ENCODE results near the gene C2. TPM values are rescaled to one million over a fixed set of nuclear protein-coding genes. Genes with fewer than 3 reads are reported as not detected.

Gene C2
- under 1 TPM; 0.51 to 0.93 TPM for total RNA-seq

DNA sequence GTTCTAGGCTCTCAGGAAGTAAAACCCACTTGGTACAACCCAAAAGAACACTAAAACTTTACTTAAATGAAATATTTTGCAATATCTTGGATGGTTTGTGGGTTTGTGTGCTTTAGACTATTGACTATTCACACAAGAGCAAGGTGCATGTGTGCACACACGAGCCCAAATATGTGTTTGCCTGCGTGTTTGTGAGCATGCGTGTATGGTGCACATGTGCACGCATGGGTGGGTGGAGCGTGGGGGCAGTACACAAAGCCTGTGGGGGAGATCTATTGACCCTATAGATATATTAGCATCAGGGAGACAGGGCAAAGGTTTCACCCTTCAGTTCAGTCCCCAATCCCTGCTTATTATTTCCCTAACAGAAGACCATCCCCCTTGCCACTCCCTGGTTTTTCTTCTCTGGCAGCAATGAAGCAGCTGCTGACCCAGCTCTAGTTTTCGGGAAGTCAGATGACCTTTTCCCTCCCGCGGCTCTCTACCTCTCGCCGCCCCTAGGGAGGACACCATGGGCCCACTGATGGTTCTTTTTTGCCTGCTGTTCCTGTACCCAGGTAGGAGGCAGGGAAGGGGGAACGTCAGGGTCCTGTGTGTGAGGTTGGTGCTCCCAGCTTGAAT, at the start of gene C2:
TSS of gene C2 (plus strand) at position 476 of the 621 bp plus-strand sequence. CDS start at position 512, 36 bp downstream.

DNA sequence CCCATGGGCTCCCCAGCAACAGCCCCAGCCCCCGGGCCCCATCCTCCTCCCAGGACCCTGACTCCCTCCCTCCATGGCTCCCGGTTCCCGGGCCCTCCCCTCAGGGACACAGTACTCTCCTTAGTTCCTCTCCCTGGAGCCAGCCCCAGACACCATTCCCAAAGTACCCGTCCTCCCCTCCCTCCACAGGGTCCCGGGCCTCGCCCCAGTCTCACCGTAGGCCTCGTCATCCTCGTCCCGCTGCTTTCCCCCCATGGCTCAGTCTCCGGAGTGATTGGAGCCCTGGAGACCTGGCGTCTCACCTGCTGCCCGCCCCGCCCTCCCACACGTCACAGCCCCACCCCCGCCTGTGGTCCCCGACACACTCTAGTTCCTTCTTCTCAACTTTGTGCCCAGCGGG, 48.8 kb upstream of the C2 start, which contains the start of gene SLC44A4:
TSS of gene SLC44A4 (minus strand) at position 272 of the 400 bp plus-strand sequence. CDS start at position 255, 17 bp downstream.

DNA sequence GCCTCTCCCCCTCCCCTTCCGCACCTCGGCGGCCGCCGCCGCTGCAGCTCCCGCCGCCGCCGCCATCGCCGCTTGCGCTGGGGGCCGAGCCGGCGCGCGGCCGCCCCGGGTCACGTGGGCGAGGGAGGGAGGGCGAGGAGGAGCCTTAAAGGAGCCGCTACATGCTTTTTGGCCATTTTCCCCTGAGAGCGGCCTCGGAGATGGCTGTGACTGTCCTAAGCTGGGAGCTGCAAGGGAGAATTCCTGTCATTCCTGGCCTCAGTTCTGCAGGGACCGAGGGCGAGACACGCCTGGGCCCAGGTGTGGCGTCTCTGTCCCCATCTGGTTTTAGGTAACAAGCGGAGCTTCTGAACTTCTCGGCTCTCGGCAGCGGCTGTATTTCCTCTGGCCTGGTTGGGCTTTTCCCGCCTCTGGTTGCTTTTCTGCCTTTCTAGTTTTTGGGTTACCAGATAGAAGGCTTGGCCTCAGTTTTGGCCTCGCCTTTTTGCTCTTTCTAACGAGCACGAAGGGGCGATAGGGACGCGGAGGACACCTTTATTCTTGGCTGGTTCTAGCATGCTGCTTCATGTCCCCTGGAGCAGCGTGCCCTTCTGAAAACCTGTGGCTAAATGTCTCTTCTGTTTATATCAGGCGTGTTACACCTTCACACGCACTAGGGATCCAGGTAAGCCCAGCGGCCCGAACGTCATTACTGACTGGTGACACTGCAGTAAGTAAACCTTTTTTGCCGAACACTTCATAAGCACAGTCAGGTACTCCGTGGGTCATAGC, 29.7 kb upstream of the C2 start, which contains the start of gene EHMT2:
TSS of gene EHMT2 (minus strand) at position 87 of the 771 bp plus-strand sequence. CDS start at position 66, 21 bp downstream.

DNA sequence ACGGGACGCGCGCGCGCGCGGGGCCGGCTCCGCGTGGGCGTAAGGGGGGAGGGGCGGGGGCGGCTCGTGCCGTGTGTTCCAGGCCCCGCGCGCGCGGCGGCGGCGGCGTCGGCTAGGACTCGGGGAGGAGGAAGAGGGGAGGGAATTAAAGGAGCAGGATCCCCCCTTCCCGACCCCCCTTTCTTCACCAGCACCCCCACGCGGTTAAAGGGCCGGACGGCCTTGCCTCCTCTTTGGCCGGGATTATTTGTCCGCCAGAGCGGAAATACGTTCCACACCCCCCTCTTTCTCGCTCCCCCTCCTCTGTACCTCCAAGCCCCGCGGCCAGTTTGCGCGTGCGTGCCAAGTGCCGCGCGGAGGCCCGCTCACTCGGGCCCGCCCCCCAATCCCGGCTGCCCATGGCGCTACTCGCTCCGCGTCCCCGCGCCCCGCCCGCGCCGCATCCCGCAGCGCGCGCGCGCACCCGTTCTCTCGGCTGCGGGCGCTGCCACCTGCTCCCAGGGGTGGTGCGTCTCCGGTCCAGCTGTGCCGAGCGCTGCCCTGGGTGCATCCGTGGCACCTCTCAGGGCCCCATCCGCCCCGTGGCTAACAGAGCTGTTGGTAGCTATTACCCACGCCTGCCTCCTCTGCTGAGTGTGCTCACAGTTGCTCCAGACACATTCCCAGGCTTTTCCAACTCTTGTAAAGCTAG, 25.4 kb upstream of the C2 start, which contains the start of gene ZBTB12:
TSS of gene ZBTB12 (minus strand) at position 134 of the 691 bp plus-strand sequence. CDS start 781 bp downstream, outside the sequence.

DNA sequence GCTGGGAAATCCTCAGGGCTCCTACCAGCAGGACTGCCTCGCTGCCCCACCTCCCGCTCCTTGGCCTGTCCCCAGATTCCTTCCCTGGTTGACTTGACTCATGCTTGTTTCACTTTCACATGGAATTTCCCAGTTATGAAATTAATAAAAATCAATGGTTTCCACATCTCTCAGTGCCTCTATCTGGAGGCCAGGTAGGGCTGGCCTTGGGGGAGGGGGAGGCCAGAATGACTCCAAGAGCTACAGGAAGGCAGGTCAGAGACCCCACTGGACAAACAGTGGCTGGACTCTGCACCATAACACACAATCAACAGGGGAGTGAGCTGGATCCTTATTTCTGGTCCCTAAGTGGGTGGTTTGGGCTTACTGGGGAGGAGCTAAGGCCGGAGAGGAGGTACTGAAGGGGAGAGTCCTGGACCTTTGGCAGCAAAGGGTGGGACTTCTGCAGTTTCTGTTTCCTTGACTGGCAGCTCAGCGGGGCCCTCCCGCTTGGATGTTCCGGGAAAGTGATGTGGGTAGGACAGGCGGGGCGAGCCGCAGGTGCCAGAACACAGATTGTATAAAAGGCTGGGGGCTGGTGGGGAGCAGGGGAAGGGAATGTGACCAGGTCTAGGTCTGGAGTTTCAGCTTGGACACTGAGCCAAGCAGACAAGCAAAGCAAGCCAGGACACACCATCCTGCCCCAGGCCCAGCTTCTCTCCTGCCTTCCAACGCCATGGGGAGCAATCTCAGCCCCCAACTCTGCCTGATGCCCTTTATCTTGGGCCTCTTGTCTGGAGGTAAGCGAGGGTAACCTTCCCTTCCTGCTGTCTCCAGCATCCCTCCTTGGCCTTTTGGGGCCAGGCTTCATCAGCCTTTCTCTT, 18.2 kb downstream of the C2 start, which contains the start of gene CFB:
TSS of gene CFB (plus strand) at position 589 of the 863 bp plus-strand sequence. CDS start at position 716, 127 bp downstream.

DNA sequence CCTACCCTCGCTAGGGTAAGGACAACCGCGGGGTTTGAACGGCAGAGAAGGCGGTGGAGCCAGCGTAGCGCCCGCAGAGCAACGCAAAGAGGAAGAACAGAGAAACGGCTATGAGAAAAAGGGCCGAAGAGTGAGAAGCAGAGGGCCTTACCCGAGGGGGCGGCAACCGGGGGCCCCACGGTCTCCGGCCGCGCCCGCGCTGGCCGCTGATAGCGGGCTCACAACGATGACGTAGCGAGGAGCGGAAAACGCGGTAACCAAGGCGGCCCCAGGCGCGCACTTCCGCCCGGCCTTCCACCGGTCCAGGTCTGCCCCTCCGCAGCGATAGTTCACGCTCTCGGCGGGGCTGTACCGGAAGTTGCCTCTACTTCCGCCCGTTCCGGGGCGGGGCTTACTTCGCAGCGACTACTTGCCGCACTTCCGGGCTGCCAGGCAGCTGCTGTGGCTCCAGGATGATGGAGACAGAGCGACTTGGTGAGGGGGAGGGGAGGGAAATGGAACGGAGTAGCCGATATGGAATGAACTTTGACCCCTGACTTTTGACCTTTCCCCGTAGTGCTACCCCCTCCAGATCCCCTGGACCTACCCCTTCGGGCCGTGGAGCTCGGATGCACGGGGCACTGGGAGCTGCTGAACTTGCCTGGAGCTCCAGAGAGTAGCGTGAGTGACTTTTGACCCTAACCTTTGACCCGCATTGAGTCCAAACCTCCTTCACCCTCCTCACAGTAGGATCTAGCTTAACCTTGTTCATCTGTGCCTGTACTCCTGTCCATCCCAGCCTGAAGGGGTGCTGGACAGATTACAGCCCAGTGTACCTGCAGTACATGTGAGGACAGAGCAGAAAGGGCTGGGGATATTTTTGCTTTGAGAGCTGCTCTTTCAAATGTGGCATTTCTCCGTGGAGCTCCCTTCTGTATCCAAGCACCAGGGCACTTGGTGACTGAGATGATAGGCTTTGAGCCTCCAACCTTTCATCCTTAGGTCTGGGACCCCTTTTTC, 31.5 kb downstream of the C2 start, which contains the start of the genes NELFE and SKIC2:
TSS of gene NELFE (minus strand) at position 231 of the 999 bp plus-strand sequence. CDS start 525 bp downstream, outside the sequence.
TSS of gene SKIC2 (plus strand) at position 435 of the 999 bp plus-strand sequence. CDS start at position 453, 18 bp downstream.

DNA sequence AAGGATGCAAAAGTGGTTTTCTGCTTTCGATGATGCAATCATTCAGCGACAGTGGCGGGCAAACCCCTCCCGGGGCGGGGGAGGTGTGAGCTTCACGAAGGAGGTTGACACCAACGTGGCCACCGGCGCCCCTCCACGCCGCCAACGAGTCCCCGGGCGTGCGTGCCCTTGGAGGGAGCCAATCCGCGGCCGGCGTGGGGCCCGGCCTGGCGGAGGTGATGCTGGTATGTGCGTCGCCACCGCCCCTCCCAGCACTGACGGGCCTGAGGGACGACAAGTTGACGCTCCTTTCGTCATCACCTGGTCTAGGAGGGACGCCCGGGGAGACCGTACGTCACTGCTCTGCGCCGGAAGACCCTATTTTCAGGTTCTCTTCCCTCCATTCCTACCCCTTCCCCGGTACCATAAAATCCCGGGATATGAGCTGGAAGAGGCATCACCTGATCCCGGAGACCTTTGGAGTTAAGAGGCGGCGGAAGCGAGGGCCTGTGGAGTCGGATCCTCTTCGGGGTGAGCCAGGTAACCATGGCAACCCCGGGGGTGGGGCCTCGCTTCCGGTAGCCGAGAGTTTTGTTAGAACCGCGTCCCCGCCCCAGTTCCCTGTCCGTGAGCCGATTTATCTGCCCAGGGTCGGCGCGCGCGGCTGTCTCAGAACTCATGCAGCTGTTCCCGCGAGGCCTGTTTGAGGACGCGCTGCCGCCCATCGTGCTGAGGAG, 44.6 kb downstream of the C2 start, which contains the start of gene DXO:
TSS of gene DXO (minus strand) at position 146 of the 716 bp plus-strand sequence. CDS start 463 bp downstream, outside the sequence.

DNA sequence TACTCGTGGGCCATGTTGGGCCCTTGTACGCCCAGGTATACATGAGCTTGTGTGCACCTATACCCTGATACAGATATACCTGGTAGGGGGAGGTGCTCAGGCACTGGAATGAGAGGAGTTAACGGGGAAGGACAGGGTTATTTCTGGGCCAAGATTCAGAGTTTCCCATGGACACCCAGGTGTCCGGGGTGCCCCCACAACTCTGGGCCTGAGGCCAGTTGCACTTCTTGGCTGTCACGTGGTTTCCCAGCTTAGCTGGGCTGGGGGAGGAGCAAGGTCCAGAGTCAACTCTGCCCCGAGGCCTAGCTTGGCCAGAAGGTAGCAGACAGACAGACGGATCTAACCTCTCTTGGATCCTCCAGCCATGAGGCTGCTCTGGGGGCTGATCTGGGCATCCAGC, 54.2 kb downstream of the C2 start, which contains the start of gene C4A:
TSS of gene C4A (plus strand) at position 314 of the 400 bp plus-strand sequence. CDS start at position 365, 51 bp downstream.

Small RNA genes within 50 kb of the gene (microRNA-seq; reads per million reads assigned to microRNA genes)
- gene MIR1236 (ENCODE audit: borderline microRNAs expressed, borderline replicate concordance) = not detected

Other genes starting within 250 kb of the C2 start
- gene LY6G5C, start 246.7 kb upstream of the C2 start, total RNA-seq = 1 to 10 TPM; 1.8 to 2.2 TPM
- gene ABHD16A, start 224.4 kb upstream of the C2 start, total RNA-seq = 10 to 100 TPM; 50.4 to 54.9 TPM
- gene LY6G6F, start 220.9 kb upstream of the C2 start, total RNA-seq = not detected
- not detected for gene LY6G6D, start 212.4 kb upstream of the C2 start, total RNA-seq
- not detected for gene LY6G6C, start 206.0 kb upstream of the C2 start, total RNA-seq
- under 1 TPM; 0.22 to 0.43 TPM for gene MPIG6B, start 204.3 kb upstream of the C2 start, total RNA-seq
- gene DDAH2, start 198.4 kb upstream of the C2 start, total RNA-seq = 10 to 100 TPM; 18.1 to 18.9 TPM
- gene CLIC1, start 191.2 kb upstream of the C2 start, total RNA-seq = 100 to 1,000 TPM; 534 to 538 TPM
- 10 to 100 TPM; 47.4 to 47.7 TPM for gene MSH5, start 187.7 kb upstream of the C2 start, total RNA-seq
- 10 to 100 TPM; 11.3 to 12.0 TPM for gene SAPCD1, start 165.1 kb upstream of the C2 start, total RNA-seq
- gene VWA7, start 150.4 kb upstream of the C2 start, total RNA-seq = 1 to 10 TPM; 3.8 to 3.9 TPM
- gene VARS1, start 132.0 kb upstream of the C2 start, total RNA-seq = 10 to 100 TPM; 74.6 to 79.2 TPM
- 10 to 100 TPM; 72.5 to 75.6 TPM for gene LSM2, start 120.8 kb upstream of the C2 start, total RNA-seq
- 1 to 10 TPM; 3.7 to 3.8 TPM for gene HSPA1L, start 112.4 kb upstream of the C2 start, total RNA-seq
- gene HSPA1A, start 112.2 kb upstream of the C2 start, total RNA-seq = 10 to 100 TPM; 75.8 to 83.8 TPM
- 10 to 100 TPM; 35.5 to 35.9 TPM for gene HSPA1B, start 100.0 kb upstream of the C2 start, total RNA-seq
- gene NEU1, start 64.9 kb upstream of the C2 start, total RNA-seq = 10 to 100 TPM; 23.4 to 23.7 TPM
- not detected for gene SLC44A4, start 48.7 kb upstream of the C2 start, total RNA-seq
- 10 to 100 TPM; 60.9 to 61.4 TPM for gene EHMT2, start 30.0 kb upstream of the C2 start, total RNA-seq
- 1 to 10 TPM; 1.5 to 2.4 TPM for gene ZBTB12, start 25.6 kb upstream of the C2 start, total RNA-seq
- gene CFB, start 18.4 kb downstream of the C2 start, total RNA-seq = not detected
- 10 to 100 TPM; 60.9 to 61.7 TPM for gene NELFE, start 31.3 kb downstream of the C2 start, total RNA-seq
- 10 to 100 TPM; 71.6 to 77.8 TPM for gene SKIC2, start 31.5 kb downstream of the C2 start, total RNA-seq
- 10 to 100 TPM; 17.1 to 17.9 TPM for gene DXO, start 44.4 kb downstream of the C2 start, total RNA-seq
- 1 to 10 TPM; 4.2 to 6.2 TPM for gene C4A, start 54.3 kb downstream of the C2 start, total RNA-seq
- 1 to 10 TPM; 3.4 to 3.5 TPM for gene C4B, start 87.1 kb downstream of the C2 start, total RNA-seq
- not detected for gene CYP21A2, start 110.7 kb downstream of the C2 start, total RNA-seq
- gene TNXB, start 181.6 kb downstream of the C2 start, total RNA-seq = 1 to 10 TPM; 4.8 to 6.6 TPM
- 100 to 1,000 TPM; 125 to 139 TPM for gene ATF6B, start 200.5 kb downstream of the C2 start, total RNA-seq
- 1 to 10 TPM; 4.9 to 5.1 TPM for gene FKBPL, start 202.6 kb downstream of the C2 start, total RNA-seq
- under 1 TPM; 0.29 to 0.35 TPM for gene PRRT1, start 224.2 kb downstream of the C2 start, total RNA-seq
- gene PPT2, start 226.4 kb downstream of the C2 start, total RNA-seq = 10 to 100 TPM; 10.7 to 10.8 TPM
- 10 to 100 TPM; 11.1 to 14.5 TPM for gene EGFL8, start 236.9 kb downstream of the C2 start, total RNA-seq
- 10 to 100 TPM; 42.0 to 43.1 TPM for gene AGPAT1, start 248.4 kb downstream of the C2 start, total RNA-seq

Data from activated naive CD4-positive, alpha-beta T cell treated with anti-CD3 and anti-CD28 coated beads, Interleukin-2, amount 10 ng/mL, durations not matched to agents 5 hours and 36 hours (primary cell).